ENCODE results near the gene SMIM44.

SMIM44 gene

GRCh38 chr19:3433805-3434540 lies 49.3 kb downstream of the SMIM44 start:
- DNase-seq, result no peak

GRCh38 chr19:3433313-3433712 lies 49.9 kb downstream of the SMIM44 start:
- no peak for DNase-seq

Data from suppressor macrophage treated with lipopolysaccharide for 1 hour (primary cell).